Measurements from ENCODE around the gene PDE6G. TPM values are rescaled to one million over a fixed set of nuclear protein-coding genes. Genes with fewer than 3 reads are reported as not detected.

The PDE6G gene
- total and polyA plus RNA-seq, 2 of the 8 experiments (the other 6 are each of a cell fraction or from before 2014, with no cell fraction given): 5.8 to 12.9 TPM

DNA sequence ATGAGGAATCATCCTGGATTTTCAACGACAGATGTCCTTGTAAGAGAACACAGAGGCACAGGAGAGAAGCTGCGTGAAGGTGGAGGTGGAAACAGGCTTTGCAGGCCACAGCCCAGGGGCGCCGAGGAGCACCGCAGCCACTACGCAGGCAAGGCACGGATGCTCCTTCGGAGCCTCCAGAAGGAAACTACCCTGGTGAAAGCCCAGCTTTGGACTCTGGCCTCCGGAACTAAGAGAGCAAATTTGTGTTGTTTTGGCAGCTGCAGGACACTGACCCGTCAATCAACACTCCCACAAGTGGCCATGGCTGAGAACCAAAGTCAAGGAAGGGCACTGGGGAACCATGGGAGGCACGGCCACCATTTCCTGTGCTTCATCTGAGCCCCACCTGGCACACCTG lies 23.8 kb upstream of the PDE6G start:
- no peak overlapping the region for H2BK15ac ChIP-seq (ENCODE audit: low read length)
- H3K27ac ChIP-seq (ENCODE audit: low read depth, low read length): no peak overlapping the region
- no peak for FAIRE-seq
- H3K4me3 ChIP-seq (ENCODE audit: extremely low read depth in 1 of 4, insufficient read depth in 2 of 4, low read depth in 3 of 4, low read length in 4 of 4): no peak overlapping the region
- no peak overlapping the region for H4K8ac ChIP-seq (ENCODE audit: extremely low read depth, insufficient read depth, low read length)
- peaks cover 4 to 28% of the 10 kb centered on the region in 2 experiments; a peak in 3 of 4 replicates for H3K79me2 ChIP-seq (ENCODE audit: control insufficient read depth in 1 of 2, insufficient read depth in 2 of 2, low read length in 2 of 2)
- H3K14ac ChIP-seq (ENCODE audit: insufficient read length): no peak overlapping the region
- no peak overlapping the region for H3K18ac ChIP-seq (ENCODE audit: extremely low read depth, low read length)
- no peak overlapping the region for H3K9ac ChIP-seq (replicated peaks in 1 of 4; ENCODE audit: extremely low read depth in 1 of 4, low read depth in 3 of 4, low read length in 3 of 4)
- 91% methylated on average over 11 of the region's 11 CpGs; no CpG with 5 or more reads in 1 of the 2 experiments for WGBS, 2 experiments (ENCODE audit: extremely low coverage in 1 of 2, insufficient coverage in 1 of 2, insufficient read length in 1 of 2, insufficient replicate concordance in 2 of 2, low coverage in 1 of 2, low lambda C conversion rate in 2 of 2, missing lambda C conversion rate in 1 of 2)
- no peak for TF ChIP-seq RAD21 (IDR thresholded peaks at IDR 0.05 in 1 of 2, conservative IDR thresholded peaks at IDR 0.05 in 1 of 2; ENCODE audit: low read depth in 2 of 2, low read length in 2 of 2)
- TF ChIP-seq MAX (IDR thresholded peaks at IDR 0.05): no peak
- TF ChIP-seq SIRT6 (IDR thresholded peaks at IDR 0.05; ENCODE audit: low read length): no peak
- no peak for TF ChIP-seq KDM5A (IDR thresholded peaks at IDR 0.05; ENCODE audit: low read length)
- TF ChIP-seq EZH2 (IDR thresholded peaks at IDR 0.05; ENCODE audit: low read depth, low read length, severe bottlenecking): no peak
- TF ChIP-seq BRCA1 (IDR thresholded peaks at IDR 0.05; ENCODE audit: low read depth, low read length): no peak
- no peak overlapping the region for H2AFZ ChIP-seq (ENCODE audit: low read length)
- no peaks in the 10 kb centered on the region for H3K9me3 ChIP-seq (ENCODE audit: insufficient read depth in 2 of 2, low read depth in 1 of 2, low read length in 1 of 2)
- no peak overlapping the region for H2BK12ac ChIP-seq (ENCODE audit: low read depth, low read length)
- no peak overlapping the region for H2BK120ac ChIP-seq (replicated peaks; ENCODE audit: low read depth, low read length)
- H2BK20ac ChIP-seq (ENCODE audit: low read length): no peak overlapping the region
- H2BK5ac ChIP-seq (ENCODE audit: low read depth, low read length): no peak overlapping the region
- ChIA-PET POLR2A (ENCODE audit: partially characterized antibody) (interaction anchor here (1.1 to 28.4 kb wide), 6 partner anchors 11 to 162 kb away, joined by 3 to 436 read pairs (median 10); partner anchors contain the start of genes CCDC137, MRPL12, OXLD1 and SLC25A10), CTCF (ENCODE audit: partially characterized antibody) (interaction anchor here (0.7 to 2.0 kb wide), 4 partner anchors 12 to 50 kb away, joined by 3 to 10 read pairs (median 4); no protein-coding TSS in a partner anchor)
- no peak overlapping the region for H3K56ac ChIP-seq (replicated peaks; ENCODE audit: insufficient read length, low read depth, low read length)
- H3K4me1 ChIP-seq (replicated peaks in 1 of 4; ENCODE audit: control insufficient read depth in 3 of 4, insufficient read depth in 4 of 4, low read length in 3 of 4): peaks cover under 1 to 14% (median 7%) of the 10 kb centered on the region in 4 experiments; a peak in 6 of 7 replicates
- DNase-seq (ENCODE audit: low read depth in 1 of 2, low spot score in 2 of 2): no peak
- no peak overlapping the region for H3K4ac ChIP-seq (replicated peaks; ENCODE audit: insufficient read length, low read depth, low read length)
- peaks cover 12% of the 10 kb centered on the region for H3K79me1 ChIP-seq (ENCODE audit: low read depth, low read length)
- H2AK5ac ChIP-seq (ENCODE audit: low read depth, low read length): no peak overlapping the region
- H3K23me2 ChIP-seq (ENCODE audit: low read depth, low read length): peaks cover 12% of the 10 kb centered on the region
- H4K20me1 ChIP-seq (replicated peaks in 1 of 2; ENCODE audit: control insufficient read depth in 1 of 2, insufficient read depth in 2 of 2, low read length in 2 of 2): peaks cover 0 to 20% of the 10 kb centered on the region in 2 experiments
- no peak overlapping the region for H3K23ac ChIP-seq (ENCODE audit: insufficient read length)
- H4K91ac ChIP-seq (replicated peaks; ENCODE audit: insufficient read length, low read length): no peak overlapping the region
- no peak overlapping the region for H3K4me2 ChIP-seq (ENCODE audit: insufficient read depth in 1 of 2, low read depth in 2 of 2, low read length in 2 of 2)
- H4K5ac ChIP-seq (ENCODE audit: insufficient read length, low read depth, low read length): no peak overlapping the region
- no peaks in the 10 kb centered on the region; a peak in 1 of 7 replicates for H3K27me3 ChIP-seq (replicated peaks in 1 of 4; ENCODE audit: control insufficient read depth in 3 of 4, extremely low read depth in 1 of 4, insufficient read depth in 3 of 4, low read length in 3 of 4)
- peaks cover 0 to 3% (median 0%) of the 10 kb centered on the region in 4 experiments; a peak in 1 of 8 replicates for H3K36me3 ChIP-seq (ENCODE audit: control insufficient read depth in 2 of 4, insufficient read depth in 4 of 4, low read length in 3 of 4)

All from H1 (cell line).